Peyer's patch (tissue), 4 donors: ENCODE data around the gene PDZD8. TPM values are rescaled to one million over a fixed set of nuclear protein-coding genes. Genes with fewer than 3 reads are reported as not detected.

Experiments used
- DNase-seq, 3 donors: peaks; one replicate each; pipeline ENCODE4 v3.0.0-alpha.2; 2017 to 2019
- H3K27ac ChIP-seq, 4 donors: fragments of 200-600 bp; sonication (generic); one replicate each; pipeline ENCODE4 v1.5.1; 2016 to 2019
- H3K27me3 ChIP-seq, 2 donors: fragments of 200-600 bp; sonication (generic); one replicate each; pipeline ENCODE4 v1.5.1; 2019
- H3K36me3 ChIP-seq, 3 donors: fragments of 200-600 bp; sonication (generic); one replicate each; pipeline ENCODE4 v1.5.1; 2016 to 2019
- H3K4me1 ChIP-seq, 4 donors: fragments of 200-600 bp; sonication (generic); one replicate each; pipeline ENCODE4 v1.5.1; 2016 to 2019
- H3K4me3 ChIP-seq, 4 donors: fragments of 200-600 bp; sonication (generic); 1 replicate in 3 of 4; 2 replicates in 1 of 4; pipeline ENCODE4 v1.5.1; 2016 to 2019; ENCODE audit warnings: mild to moderate bottlenecking in 1 of 4
- H3K9me3 ChIP-seq, 4 donors: fragments of 200-600 bp; sonication (generic); one replicate each; pipeline ENCODE4 v1.5.1; 2016 to 2019; ENCODE audit warnings: mild to moderate bottlenecking in 1 of 4
- POLR2A ChIP-seq, 2 donors: fragments of 450-650 bp; IDR thresholded peaks; one replicate each; pipeline ENCODE4 v1.5.1; 2017; ENCODE audit warnings: antibody characterized with exemption in 2 of 2, mild to moderate bottlenecking in 2 of 2, moderate library complexity in 2 of 2
- total RNA-seq, 4 donors: library from RNA; depleted of rRNA; stranded (reverse); fragments of >200 nt; gene quantifications; one replicate each; pipeline ENCODE4 v1.1.0, GENCODE V29; 2016
- TF ChIP-seq, protein P1 (sequence below), 6 experiments: fragments of 450-650 bp in 4 of 6; fragments of 200-600 bp in 2 of 6; sonication (generic) in 1 of 6; IDR thresholded peaks; one replicate each; pipeline ENCODE4 v1.5.1; 2017 to 2019; ENCODE audit warnings: antibody characterized with exemption in 6 of 6, mild to moderate bottlenecking in 3 of 6, moderate library complexity in 1 of 6

Gene PDZD8
- total RNA-seq, 4 donors from 2014 or later = 50.3 to 91.4 (median 72.0) TPM

DNA sequence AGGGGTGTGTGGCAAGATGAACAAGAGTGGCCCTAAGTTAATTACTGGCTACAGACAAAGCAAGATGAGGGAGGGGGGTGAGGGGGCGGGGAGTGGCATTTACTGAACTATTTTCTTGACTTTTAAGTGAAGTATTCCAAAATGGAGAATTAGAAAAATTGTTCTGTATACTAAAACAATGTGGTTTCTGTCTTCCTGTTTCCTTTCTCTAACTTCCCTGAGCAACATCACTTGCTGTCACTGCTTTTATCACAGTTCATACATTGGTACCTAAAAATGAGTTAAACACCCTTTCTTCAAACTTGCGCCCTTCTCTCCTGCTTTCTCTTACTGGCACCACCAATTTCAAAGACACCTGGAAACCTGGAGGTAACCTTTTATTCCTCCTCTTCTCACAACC, 21.6 kb downstream of the PDZD8 start:
- Histone ChIP-seq H3K27ac (no peak overlapping the region), H3K4me3 (no peak overlapping the region), H3K36me3 (no peaks in the 10 kb centered on the region), H3K27me3 (no peaks in the 10 kb centered on the region), H3K4me1 (peaks cover 0 to 22% (median 0%) of the 10 kb centered on the region in 4 donors), H3K9me3 (no peaks in the 10 kb centered on the region)
- no peak for TF ChIP-seq POLR2A (IDR thresholded peaks at IDR 0.05)
- TF ChIP-seq, protein P1, sequence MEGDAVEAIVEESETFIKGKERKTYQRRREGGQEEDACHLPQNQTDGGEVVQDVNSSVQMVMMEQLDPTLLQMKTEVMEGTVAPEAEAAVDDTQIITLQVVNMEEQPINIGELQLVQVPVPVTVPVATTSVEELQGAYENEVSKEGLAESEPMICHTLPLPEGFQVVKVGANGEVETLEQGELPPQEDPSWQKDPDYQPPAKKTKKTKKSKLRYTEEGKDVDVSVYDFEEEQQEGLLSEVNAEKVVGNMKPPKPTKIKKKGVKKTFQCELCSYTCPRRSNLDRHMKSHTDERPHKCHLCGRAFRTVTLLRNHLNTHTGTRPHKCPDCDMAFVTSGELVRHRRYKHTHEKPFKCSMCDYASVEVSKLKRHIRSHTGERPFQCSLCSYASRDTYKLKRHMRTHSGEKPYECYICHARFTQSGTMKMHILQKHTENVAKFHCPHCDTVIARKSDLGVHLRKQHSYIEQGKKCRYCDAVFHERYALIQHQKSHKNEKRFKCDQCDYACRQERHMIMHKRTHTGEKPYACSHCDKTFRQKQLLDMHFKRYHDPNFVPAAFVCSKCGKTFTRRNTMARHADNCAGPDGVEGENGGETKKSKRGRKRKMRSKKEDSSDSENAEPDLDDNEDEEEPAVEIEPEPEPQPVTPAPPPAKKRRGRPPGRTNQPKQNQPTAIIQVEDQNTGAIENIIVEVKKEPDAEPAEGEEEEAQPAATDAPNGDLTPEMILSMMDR (IDR thresholded peaks at IDR 0.05) = no peak
- no peak for DNase-seq

DNA sequence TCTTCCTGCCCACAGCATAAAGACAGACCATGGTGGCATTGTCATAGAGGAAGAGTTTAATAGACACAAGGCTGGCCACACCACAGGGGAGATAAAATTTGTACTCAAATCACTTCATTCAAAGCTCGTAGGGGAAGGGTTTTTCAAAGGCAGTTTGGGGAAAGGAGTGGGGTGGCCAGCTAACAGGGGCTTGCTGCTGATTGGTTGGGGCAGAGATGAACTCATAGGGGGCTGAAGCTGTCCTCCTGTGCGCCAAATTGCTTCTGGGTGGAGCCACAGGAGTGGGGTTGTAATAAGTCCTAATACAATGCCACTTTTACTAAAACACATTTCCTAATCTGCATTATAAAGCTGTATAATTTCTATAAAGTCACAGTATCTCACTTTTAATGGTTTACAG, 22.5 kb downstream of the PDZD8 start:
- Histone ChIP-seq H3K4me1 (peaks cover 0 to 27% (median 0%) of the 10 kb centered on the region in 4 donors), H3K27me3 (no peaks in the 10 kb centered on the region), H3K9me3 (no peaks in the 10 kb centered on the region), H3K27ac (no peak overlapping the region), H3K4me3 (no peak overlapping the region), H3K36me3 (no peaks in the 10 kb centered on the region)
- TF ChIP-seq, protein P1 (IDR thresholded peaks at IDR 0.05) = no peak
- TF ChIP-seq POLR2A (IDR thresholded peaks at IDR 0.05) = no peak
- no peak for DNase-seq

DNA sequence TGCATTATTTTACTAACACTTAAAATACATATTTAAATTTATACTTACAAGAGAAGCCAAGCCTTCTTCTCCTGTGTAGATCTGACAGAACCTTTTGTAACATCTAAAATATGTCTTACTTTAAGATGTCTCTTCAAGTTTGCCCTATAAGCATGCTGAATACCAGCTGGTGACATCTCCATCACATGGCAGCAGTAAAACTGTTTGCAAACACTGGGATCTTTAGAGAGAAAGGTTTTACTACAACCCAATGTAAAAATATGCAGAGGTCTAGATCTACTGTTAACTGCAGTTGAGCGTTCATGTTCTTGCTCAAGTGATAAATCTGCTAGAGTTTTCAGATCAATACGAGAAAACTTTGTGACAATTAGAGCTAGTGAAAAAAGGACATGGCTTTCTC, 23.2 kb downstream of the PDZD8 start:
- TF ChIP-seq POLR2A (IDR thresholded peaks at IDR 0.05) = no peak
- TF ChIP-seq, protein P1 (IDR thresholded peaks at IDR 0.05) = no peak
- peaks cover 0 to 27% (median 0%) of the 10 kb centered on the region in 4 donors for H3K4me1 ChIP-seq

DNA sequence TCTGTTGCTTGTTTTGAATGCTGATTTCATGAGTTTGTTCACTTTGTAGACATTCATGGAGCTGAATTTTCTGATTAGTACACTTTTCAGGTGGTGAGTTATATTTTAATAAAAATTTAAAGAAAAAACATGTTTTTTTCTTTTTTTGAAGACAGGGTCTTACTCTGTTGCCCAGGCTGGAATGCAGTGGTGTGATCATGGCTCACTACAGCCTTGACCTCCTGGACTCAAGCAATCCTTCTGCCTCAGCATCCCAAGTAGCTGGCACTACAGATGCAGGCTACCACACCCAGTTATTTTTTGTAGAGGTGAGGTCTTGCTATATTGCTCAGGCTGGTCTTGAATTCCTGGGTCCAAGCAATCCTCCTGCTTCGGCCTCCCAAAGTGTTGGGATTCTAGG, 23.7 kb downstream of the PDZD8 start:
- H3K27me3 ChIP-seq = no peaks in the 10 kb centered on the region
- H3K36me3 ChIP-seq = no peaks in the 10 kb centered on the region
- no peak overlapping the region for H3K4me3 ChIP-seq
- TF ChIP-seq POLR2A (IDR thresholded peaks at IDR 0.05) = no peak
- TF ChIP-seq, protein P1 (IDR thresholded peaks at IDR 0.05) = no peak
- H3K27ac ChIP-seq = no peak overlapping the region
- no peaks in the 10 kb centered on the region for H3K9me3 ChIP-seq
- no peak for DNase-seq
- H3K4me1 ChIP-seq = peaks cover 0 to 31% (median 0%) of the 10 kb centered on the region in 4 donors

More for the DNA sequence above, 23.2 kb downstream of the PDZD8 start:
- Histone ChIP-seq H3K27me3 (no peaks in the 10 kb centered on the region), H3K4me3 (no peak overlapping the region), H3K27ac (no peak overlapping the region), H3K36me3 (no peaks in the 10 kb centered on the region), H3K9me3 (no peaks in the 10 kb centered on the region)
- no peak for DNase-seq

DNA sequence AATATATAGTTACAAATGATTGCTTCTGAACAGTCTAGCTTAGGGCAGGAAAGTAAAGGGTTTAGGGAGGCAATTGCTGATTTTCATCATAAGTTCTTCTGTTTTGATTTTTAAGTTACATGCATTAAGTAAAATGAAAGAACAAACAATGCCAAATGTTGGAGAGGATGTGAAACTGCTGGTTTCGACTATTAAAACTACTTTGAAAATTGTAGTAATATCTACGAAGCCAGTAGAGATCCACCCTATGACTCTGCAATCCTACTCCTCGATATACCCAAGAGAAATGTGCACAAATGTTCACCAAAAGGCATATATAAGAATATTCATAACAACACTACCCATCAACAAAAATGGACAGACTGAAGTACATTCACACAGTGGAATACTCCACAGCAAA, 24.3 kb downstream of the PDZD8 start:
- H3K36me3 ChIP-seq = no peaks in the 10 kb centered on the region
- no peak for TF ChIP-seq POLR2A (IDR thresholded peaks at IDR 0.05)
- TF ChIP-seq, protein P1 (IDR thresholded peaks at IDR 0.05) = no peak
- no peak for DNase-seq
- H3K4me1 ChIP-seq = peaks cover 0 to 36% (median 0%) of the 10 kb centered on the region in 4 donors
- H3K4me3 ChIP-seq = no peak overlapping the region
- H3K9me3 ChIP-seq = no peaks in the 10 kb centered on the region
- no peak overlapping the region for H3K27ac ChIP-seq
- H3K27me3 ChIP-seq = no peaks in the 10 kb centered on the region

DNA sequence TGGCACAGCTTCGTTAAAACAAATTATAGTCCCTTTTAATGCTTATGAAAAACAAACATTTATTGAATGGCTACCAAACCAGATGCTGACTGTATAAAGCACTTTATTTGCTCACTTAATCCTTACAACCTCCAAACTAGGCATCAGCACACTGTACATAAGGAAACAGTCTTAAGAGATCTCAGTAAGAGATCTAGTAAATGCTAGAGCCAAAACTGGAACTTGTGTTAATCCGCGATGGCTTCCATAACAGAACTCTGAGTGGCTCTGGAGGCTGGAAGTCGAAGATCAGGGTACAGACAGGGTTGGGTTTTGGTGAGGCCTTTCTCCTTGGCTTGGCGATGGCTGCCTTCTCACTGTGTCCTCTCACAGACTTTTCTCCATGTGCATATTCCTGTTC, 27.0 kb downstream of the PDZD8 start:
- DNase-seq = no peak
- Histone ChIP-seq H3K9me3 (no peaks in the 10 kb centered on the region), H3K36me3 (no peaks in the 10 kb centered on the region), H3K4me1 (peaks cover 0 to 38% (median 0%) of the 10 kb centered on the region in 4 donors), H3K4me3 (no peak overlapping the region), H3K27me3 (no peaks in the 10 kb centered on the region), H3K27ac (peak overlapping the region in 1 of 4 donors; percentile 23)
- TF ChIP-seq, protein P1 (IDR thresholded peaks at IDR 0.05) = no peak
- no peak for TF ChIP-seq POLR2A (IDR thresholded peaks at IDR 0.05)
